GM12801 (cell line): ENCODE results near the gene DCDC1.

ENCODE experiments used
- CTCF ChIP-seq: IDR thresholded peaks from one replicate; pipeline ENCODE4 v1.5.1; 2011; ENCODE audit warnings: control low read depth; ENCODE audit not compliant: insufficient read length; ENCODE audit errors: extremely low read depth

The DCDC1 gene

GRCh38 chr11:31001427-31001826 lies 368.1 kb downstream of the DCDC1 start:
- TF ChIP-seq CTCF: no peak

GRCh38 chr11:31000381-31000780 lies 369.2 kb downstream of the DCDC1 start:
- TF ChIP-seq CTCF: no peak

- TF ChIP-seq CTCF: no peak
These were observed 377.1 kb downstream of the DCDC1 start for GRCh38 chr11:30992513-30992849.

DNA sequence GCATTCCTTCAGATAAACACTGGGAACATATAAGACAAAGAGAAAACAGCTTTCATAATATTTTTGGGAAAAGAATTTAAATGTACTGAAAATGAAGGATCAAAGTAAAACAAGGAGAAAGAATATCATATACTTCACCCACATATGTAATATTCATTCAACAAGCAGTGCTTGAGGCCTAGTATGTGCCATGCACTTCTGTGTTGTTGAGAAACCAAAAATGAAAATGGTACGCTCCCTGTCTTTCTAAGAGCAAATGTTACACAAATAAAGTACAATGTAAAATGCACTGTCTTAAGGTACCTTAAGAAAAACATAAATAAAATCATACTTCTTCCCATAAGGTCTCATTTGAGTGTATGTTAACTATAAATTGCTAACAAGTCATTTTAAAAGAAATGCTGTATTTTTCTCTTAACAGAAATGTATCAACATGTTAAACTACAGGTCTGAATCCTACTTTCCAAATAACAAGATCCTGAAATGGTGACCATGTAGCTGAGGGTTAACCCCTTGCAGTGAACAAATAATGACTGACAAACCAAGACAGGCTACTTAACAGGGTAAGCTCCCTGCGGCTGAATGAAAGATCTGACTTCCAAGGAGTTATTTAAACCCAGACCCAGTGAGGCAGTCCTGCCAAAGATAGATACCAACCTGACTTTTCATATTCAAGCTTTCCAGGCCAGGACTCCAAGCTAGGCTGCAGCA lies 377.6 kb downstream of the DCDC1 start:
- no peak for TF ChIP-seq CTCF

GRCh38 chr11:30991376-30991775 lies 378.2 kb downstream of the DCDC1 start:
- no peak for TF ChIP-seq CTCF

DNA sequence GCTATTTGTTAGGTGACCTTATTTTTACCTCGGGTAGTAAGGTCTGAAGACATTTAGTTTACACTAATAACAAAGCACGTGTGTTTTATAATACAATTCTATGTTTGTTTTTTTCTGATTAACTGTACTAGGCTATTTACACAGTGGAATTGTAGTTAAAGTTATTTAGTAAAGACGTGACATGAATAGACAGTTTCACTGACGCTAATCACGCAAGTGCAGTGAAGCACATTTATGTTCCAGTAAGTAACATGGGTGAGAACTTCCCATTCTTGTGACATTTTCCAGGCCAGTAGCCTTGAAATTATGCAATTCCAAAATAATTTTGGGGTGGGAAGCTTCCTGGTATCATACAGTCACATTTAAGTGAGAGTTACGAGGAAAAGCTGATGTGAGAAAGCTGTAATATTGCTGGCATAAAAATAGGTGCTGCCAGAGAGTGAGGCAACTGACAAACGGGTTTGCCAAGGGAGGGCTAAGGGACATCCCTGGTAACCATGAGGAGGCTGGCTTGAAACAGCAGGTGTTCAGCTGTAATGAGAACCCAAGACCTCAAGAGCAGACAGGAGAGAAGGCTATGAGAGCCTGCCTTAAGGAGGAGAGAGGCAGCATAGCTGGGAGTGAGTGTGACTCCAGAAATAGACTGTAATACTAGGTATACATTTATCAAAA lies 378.8 kb downstream of the DCDC1 start:
- TF ChIP-seq CTCF: no peak

- no peak for TF ChIP-seq CTCF
These were observed 381.7 kb downstream of the DCDC1 start for GRCh38 chr11:30987819-30988218.
